Measurements from ENCODE around the gene KLHL35. TPM values are rescaled to one million over a fixed set of nuclear protein-coding genes. Genes with fewer than 3 reads are reported as not detected.
A peak's percentile ranks its signal among the peaks of the same experiment; 100 is the strongest.

KLHL35 gene
- total RNA-seq, 1 donor from 2014 or later = 0.84 TPM

- ATAC-seq = peak; percentile 61
Observed at GRCh38 chr11:75441804-75442132, 8.8 kb upstream of the KLHL35 start.

GRCh38 chr11:75440960-75441803, 8.2 kb upstream of the KLHL35 start:
- ATAC-seq = peak; percentile 14

GRCh38 chr11:75439495-75440120, 6.6 kb upstream of the KLHL35 start:
- ATAC-seq = no peak

DNA sequence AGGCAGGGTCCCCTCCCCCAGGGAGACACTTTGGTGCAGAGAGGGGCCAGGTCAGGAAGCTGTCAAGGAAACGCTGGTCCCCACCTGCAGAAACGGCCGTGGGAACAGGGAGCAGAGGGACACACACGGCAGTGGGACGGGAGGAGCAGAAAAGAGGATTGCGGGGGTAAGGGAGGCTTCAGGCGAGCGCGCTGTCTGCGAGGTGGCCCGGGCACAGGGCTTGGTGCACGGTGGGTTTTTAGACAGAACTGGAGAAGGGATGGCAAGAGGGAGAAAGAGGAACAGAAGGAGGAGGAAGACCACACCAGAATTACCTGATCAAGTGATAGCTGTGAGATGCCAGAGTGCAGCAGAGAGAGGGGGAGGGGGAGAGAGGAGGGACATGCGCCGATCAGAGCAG, 6.0 kb upstream of the KLHL35 start:
- no peak for ATAC-seq

DNA sequence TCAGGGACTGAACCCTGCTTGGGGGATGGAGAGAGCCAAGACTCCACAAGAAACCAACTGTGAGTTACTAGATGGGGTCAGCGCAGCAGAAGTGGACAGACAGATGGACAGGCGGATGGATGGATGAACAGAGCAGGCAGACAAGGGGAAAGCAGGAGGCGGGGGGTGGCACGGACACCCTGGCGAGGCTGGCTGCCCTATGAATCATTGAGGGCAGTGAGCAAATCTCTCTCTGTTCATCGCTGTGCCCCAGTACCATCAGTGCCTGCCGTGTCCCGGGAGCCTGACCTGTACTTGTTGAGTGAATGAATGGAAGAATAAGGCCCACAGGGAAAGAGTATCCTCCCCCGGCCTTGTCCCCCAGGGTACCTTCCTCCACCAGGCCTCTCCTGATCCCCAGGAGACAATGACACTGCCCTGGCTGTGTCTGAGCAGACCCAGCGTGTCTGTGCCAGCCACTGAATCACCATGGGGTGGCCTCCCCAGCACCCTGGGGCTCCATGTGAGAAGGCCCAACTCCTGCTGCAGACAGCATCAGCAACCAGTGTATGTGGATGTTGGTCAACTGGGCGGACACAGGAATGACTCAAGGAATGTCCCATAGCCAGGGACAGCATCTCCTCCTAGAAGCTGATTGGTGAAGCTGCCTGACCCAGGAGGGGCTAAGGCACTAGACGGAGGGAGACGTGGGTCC, 5.1 kb upstream of the KLHL35 start:
- ATAC-seq = no peak

DNA sequence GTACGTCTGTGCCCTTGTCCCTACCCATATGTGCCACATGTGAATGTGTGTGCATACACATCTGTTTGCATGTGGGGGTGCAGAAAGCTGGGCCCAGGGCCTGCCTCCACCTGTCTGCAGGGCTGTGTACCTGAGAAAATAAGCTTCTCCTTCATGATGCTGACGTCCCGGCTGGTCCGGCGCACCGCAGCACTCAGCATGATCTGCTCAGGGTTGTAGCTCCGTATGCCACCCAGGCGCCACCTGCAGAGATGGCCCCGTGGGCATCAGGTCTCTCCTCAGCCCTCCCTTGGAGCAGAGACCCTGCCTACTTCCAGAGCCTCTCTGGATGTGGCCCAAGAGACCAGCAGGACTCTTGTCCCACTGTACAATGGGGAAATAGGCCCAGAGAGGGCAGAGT, 3.8 kb upstream of the KLHL35 start:
- no peak for ATAC-seq

DNA sequence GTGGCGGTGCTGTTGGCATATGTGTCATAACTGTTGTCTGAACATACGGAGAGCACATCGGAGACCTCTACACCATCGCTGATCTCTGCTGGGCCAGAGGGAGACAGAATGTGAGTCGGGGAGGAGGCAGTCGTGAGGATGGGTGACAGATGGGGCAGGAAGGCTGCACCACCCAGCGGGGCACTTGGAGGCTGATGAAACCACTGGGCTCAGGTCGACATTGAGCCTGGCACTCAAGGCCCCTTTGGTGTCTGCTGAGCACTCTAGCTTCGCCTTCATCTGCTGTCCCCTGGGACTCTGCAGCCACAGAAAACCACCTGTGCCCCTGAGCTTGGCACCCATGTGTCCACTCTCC, 2.5 kb upstream of the KLHL35 start:
- ATAC-seq = no peak

DNA sequence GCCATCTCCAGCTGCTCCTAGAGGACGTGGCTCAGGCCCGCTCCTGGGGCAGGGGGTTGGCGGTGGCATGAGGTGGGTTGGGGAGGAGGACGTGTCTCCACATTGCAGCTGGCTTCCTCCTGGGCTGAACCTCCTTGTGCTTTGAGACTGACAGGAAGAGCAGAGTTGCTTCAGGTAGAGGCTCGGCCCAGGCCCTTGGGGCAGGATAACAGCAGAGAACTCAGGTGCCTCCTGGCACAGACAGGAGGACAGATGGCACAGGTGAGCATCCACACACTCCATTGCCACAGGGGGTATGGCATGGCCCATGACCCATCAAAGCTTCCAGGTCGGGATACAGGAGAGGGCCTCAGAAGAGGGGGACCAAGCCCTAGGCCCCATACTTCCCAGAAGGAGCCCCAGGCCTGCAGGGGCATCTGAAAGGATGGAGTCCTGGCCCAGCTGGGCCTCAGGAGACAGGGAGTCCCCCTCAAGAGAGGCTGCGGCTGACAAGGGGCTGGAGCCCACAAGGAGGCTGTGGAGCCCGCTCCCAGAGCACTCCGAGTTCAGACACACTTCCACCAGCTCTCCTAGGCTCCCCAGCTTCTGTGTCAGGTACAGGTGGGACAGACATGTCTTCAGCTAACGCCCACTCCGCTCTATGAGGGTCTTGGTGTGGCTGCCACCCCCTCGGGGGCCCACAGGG, 2.0 kb upstream of the KLHL35 start:
- no peak for ATAC-seq

- no peak for ATAC-seq
Observed at GRCh38 chr11:75434051-75434450, 1.0 kb upstream of the KLHL35 start.

DNA sequence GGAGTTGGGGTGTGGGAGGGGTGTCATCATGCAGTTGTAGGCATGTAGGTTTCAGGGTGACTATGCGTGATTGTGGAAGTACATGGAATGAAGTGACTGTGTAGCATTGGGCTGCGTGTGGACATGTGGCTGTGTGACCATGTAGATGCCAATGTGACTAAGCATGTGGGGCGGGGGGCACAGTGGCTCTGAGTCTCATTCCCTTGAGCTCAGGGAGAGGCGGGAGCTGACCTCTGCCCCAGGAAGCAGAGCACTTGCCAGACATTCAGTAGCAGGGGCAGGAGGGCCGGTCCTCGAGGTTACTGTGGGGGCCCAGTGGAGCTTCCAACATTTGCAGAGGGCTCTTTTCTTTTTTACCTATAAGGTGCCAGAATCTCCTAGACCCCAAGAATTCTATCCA, 440 bp upstream of the KLHL35 start:
- no peak for ATAC-seq

DNA sequence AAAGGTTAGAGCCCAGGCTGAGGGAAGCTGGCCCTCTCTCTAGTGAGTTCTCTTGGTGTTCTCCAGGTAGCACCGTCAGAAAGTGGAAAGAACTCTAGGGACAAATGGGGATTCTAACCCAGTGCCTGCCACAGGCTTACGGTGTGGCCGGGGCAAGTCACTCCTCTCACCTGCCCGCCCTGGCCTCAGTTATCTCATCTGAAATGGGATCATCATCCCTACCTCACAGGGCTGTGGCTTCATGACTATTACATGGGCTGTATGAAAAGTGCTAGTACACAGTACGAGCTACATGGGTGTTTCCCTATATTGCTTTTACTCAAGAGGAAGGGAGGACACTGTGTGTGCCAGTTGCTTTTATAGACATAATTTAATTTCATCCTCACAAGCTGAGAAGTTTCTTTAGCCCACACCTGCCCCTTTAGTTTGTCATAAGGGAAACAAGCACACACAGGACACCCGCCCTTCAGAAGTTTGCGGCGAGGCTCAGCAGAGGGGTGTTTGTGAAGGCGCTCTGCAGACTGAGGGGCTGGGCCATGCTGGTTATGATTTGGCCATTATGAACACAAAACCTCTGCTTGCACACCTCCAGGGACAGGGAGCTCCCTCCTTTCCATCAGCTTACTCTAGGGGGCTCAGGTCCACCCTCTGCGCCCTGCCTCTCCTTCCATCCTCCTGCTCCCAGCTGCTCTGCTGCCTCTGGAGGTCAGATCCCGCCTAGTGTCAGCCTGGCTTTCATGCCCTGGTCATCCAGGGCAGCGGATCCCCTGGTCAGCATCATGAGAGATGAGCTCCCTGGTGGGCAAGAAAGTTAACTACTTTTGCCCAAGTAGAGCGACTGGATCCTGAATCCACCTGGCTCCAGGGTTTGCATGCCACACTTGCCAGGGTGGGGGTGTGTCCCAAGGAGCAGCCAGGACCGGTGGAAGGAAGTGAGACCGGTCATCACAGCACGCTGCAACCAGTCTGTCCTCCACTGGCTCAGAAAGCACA, 1.2 kb downstream of the KLHL35 start:
- no peak for ATAC-seq

GRCh38 chr11:75430714-75431532, 2.1 kb downstream of the KLHL35 start:
- ATAC-seq = no peak

GRCh38 chr11:75429902-75430713, 2.9 kb downstream of the KLHL35 start:
- peak; percentile 81 for ATAC-seq

GRCh38 chr11:75429641-75429901, 3.4 kb downstream of the KLHL35 start:
- no peak for ATAC-seq

DNA sequence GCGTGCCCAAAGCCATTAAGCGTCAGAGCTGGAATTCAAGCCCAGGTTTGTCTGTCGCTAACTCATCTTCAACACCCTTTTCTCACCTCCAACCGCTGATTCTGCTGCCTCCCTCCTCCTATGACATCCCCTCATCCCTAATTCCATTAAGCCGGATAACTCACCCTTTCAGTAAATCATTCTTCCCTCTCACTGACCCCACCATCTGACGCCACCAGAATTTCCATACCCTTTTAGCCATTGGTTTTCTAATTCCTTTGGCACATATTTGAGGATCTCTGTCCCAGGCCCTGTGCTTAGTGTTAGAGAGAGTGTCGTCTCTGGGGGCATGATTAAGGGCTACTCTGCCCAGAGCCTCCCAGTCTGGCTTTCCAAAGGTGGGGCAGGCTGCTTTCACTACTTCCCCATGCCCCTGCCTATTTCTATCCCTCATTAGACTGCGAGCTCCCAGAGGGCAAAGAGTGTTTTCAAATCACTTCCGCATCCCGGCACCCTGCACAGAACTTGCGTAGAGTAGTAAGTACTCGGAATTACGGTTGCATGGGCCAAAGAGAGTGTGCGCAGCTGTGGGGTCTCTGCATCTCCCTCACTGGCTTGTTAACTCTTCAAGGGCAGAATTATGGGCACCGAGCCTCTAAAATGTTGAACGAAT, 3.9 kb downstream of the KLHL35 start:
- no peak for ATAC-seq

GRCh38 chr11:75428281-75428724, 4.7 kb downstream of the KLHL35 start:
- ATAC-seq = peak; percentile 65

DNA sequence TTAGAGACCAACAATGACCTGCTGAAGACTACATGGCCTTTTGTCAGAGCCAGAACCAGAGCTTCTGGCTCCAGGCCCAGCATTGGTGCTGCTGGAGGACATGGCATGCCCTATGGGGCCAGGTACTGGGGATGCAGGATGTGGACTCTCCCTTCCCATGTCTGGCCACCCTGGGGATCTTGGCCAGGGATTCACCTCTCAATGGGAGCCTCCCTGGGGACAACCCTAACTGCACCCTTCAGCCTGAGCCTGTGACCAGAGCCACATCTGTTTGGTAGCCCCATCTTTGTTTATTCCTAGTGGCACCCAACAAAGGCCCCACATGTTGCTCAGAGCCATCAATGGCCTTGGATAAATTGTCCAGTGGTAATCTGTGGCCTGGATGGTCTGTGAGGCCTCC, 5.8 kb downstream of the KLHL35 start:
- ATAC-seq = no peak

DNA sequence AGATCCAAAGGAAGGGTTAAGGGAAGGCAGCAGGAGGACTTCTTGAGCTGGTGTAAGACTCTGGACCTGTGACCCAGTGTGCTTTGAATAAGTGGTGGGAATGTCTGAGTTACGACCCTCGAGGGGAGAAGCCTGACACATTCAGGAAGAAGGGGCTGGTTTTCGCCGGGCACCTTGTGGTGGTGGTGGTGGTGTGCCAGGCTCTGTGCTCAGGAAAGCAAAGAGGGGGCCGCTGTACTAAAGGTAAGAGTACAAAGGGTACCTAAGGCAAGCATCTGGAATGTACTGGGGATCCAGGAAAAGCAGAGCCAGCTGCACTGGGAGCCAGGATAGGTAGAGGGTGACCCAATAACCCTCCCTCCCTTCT, 6.3 kb downstream of the KLHL35 start:
- ATAC-seq = no peak

- no peak for ATAC-seq
Observed at GRCh38 chr11:75425422-75425821, 7.6 kb downstream of the KLHL35 start.

- ATAC-seq = no peak
Observed at GRCh38 chr11:75424396-75424795, 8.6 kb downstream of the KLHL35 start.

Measured in esophagus mucosa (tissue), 1 donor.